ENCODE data around the gene HOXB3. TPM values are rescaled to one million over a fixed set of nuclear protein-coding genes. Genes with fewer than 3 reads are reported as not detected.

Gene HOXB3
- total and polyA plus RNA-seq, 2 donors (not counting 1 experiment from before 2014, with no cell fraction given) = 15.7 to 28.6 TPM

- Histone ChIP-seq H3K4me1 (ENCODE audit: control insufficient read depth, extremely low read depth, insufficient read depth, low read length) (peaks cover 55% of the 10 kb centered on the region), H2AFZ (ENCODE audit: low read length) (no peak overlapping the region), H3K27me3 (ENCODE audit: control insufficient read depth, insufficient read depth, low read length) (no peaks in the 10 kb centered on the region), H4K20me1 (ENCODE audit: control insufficient read depth, extremely low read depth, insufficient read depth, low read length) (no peaks in the 10 kb centered on the region), H3K4me3 (replicated peaks in 1 of 4; ENCODE audit: control extremely low read depth in 1 of 4, insufficient read depth in 1 of 4, low read depth in 3 of 4, low read length in 4 of 4) (peak overlapping the region; percentile 68 to 88 (median 78)), H3K27ac (ENCODE audit: insufficient read depth, low read length) (peak overlapping the region; percentile 91), H3K36me3 (ENCODE audit: control insufficient read depth, insufficient read depth, low read length) (peaks cover 19% of the 10 kb centered on the region), H3K4me2 (ENCODE audit: extremely low read depth, insufficient read depth, low read length) (peak overlapping the region; percentile 100), H3K9me3 (ENCODE audit: control insufficient read depth, insufficient read depth, low read depth, low read length) (no peaks in the 10 kb centered on the region), H3K79me2 (ENCODE audit: control insufficient read depth, insufficient read depth, low read length) (peaks cover 97% of the 10 kb centered on the region), H3K9ac (ENCODE audit: insufficient read depth, low read length) (peak overlapping the region; percentile 78)
- TF ChIP-seq CTCF (conservative IDR thresholded peaks at IDR 0.05 in 1 of 2, IDR thresholded peaks at IDR 0.05 in 1 of 2; ENCODE audit: low read depth in 1 of 2, low read length in 2 of 2) = no peak
- TF ChIP-seq EZH2 (IDR thresholded peaks at IDR 0.05; ENCODE audit: low read length, missing control alignments) = no peak
- DNase-seq (ENCODE audit: low read depth in 2 of 2) = peak; percentile 99
These were observed 34.5 kb downstream of the HOXB3 start for GRCh38 chr17:48555258-48556228.

GRCh38 chr17:48554412-48555257 is 35.4 kb downstream of the HOXB3 start:
- TF ChIP-seq CTCF (conservative IDR thresholded peaks at IDR 0.05 in 1 of 2, IDR thresholded peaks at IDR 0.05 in 1 of 2; ENCODE audit: low read depth in 1 of 2, low read length in 2 of 2) = no peak
- no peak for TF ChIP-seq EZH2 (IDR thresholded peaks at IDR 0.05; ENCODE audit: low read length, missing control alignments)
- Histone ChIP-seq H3K27me3 (ENCODE audit: control insufficient read depth, insufficient read depth, low read length) (no peaks in the 10 kb centered on the region), H3K9ac (ENCODE audit: insufficient read depth, low read length) (peak overlapping the region; percentile 78), H4K20me1 (ENCODE audit: control insufficient read depth, extremely low read depth, insufficient read depth, low read length) (no peaks in the 10 kb centered on the region), H3K4me3 (replicated peaks in 1 of 4; ENCODE audit: control extremely low read depth in 1 of 4, insufficient read depth in 1 of 4, low read depth in 3 of 4, low read length in 4 of 4) (peak overlapping the region; percentile 68 to 88 (median 78)), H2AFZ (ENCODE audit: low read length) (no peak overlapping the region), H3K79me2 (ENCODE audit: control insufficient read depth, insufficient read depth, low read length) (peaks cover 97% of the 10 kb centered on the region), H3K4me2 (ENCODE audit: extremely low read depth, insufficient read depth, low read length) (peak overlapping the region; percentile 100), H3K4me1 (ENCODE audit: control insufficient read depth, extremely low read depth, insufficient read depth, low read length) (peaks cover 55% of the 10 kb centered on the region), H3K27ac (ENCODE audit: insufficient read depth, low read length) (peak overlapping the region; percentile 91), H3K36me3 (ENCODE audit: control insufficient read depth, insufficient read depth, low read length) (peaks cover 21% of the 10 kb centered on the region), H3K9me3 (ENCODE audit: control insufficient read depth, insufficient read depth, low read depth, low read length) (no peaks in the 10 kb centered on the region)
- DNase-seq (ENCODE audit: low read depth in 2 of 2) = peak; percentile 34 to 55

GRCh38 chr17:48553826-48554225 is 36.2 kb downstream of the HOXB3 start:
- Histone ChIP-seq H3K79me2 (ENCODE audit: control insufficient read depth, insufficient read depth, low read length) (peaks cover 97% of the 10 kb centered on the region), H3K9me3 (ENCODE audit: control insufficient read depth, insufficient read depth, low read depth, low read length) (no peaks in the 10 kb centered on the region), H3K27me3 (ENCODE audit: control insufficient read depth, insufficient read depth, low read length) (no peaks in the 10 kb centered on the region), H3K27ac (ENCODE audit: insufficient read depth, low read length) (peak overlapping the region; percentile 91), H3K4me3 (replicated peaks in 1 of 4; ENCODE audit: control extremely low read depth in 1 of 4, insufficient read depth in 1 of 4, low read depth in 3 of 4, low read length in 4 of 4) (peak overlapping the region; percentile 68 to 88 (median 78)), H3K36me3 (ENCODE audit: control insufficient read depth, insufficient read depth, low read length) (peaks cover 23% of the 10 kb centered on the region), H3K4me2 (ENCODE audit: extremely low read depth, insufficient read depth, low read length) (peak overlapping the region; percentile 100), H3K4me1 (ENCODE audit: control insufficient read depth, extremely low read depth, insufficient read depth, low read length) (peaks cover 53% of the 10 kb centered on the region), H3K9ac (ENCODE audit: insufficient read depth, low read length) (peak overlapping the region; percentile 78), H4K20me1 (ENCODE audit: control insufficient read depth, extremely low read depth, insufficient read depth, low read length) (no peaks in the 10 kb centered on the region), H2AFZ (ENCODE audit: low read length) (no peak overlapping the region)
- DNase-seq (ENCODE audit: low read depth in 2 of 2) = peak; percentile 35 to 52
- TF ChIP-seq CTCF (conservative IDR thresholded peaks at IDR 0.05 in 1 of 2, IDR thresholded peaks at IDR 0.05 in 1 of 2; ENCODE audit: low read depth in 1 of 2, low read length in 2 of 2) (no peak), EZH2 (IDR thresholded peaks at IDR 0.05; ENCODE audit: low read length, missing control alignments) (no peak)

Measured in fibroblast of lung (primary cell).